ENCODE results near the gene SRRM3.

DNA sequence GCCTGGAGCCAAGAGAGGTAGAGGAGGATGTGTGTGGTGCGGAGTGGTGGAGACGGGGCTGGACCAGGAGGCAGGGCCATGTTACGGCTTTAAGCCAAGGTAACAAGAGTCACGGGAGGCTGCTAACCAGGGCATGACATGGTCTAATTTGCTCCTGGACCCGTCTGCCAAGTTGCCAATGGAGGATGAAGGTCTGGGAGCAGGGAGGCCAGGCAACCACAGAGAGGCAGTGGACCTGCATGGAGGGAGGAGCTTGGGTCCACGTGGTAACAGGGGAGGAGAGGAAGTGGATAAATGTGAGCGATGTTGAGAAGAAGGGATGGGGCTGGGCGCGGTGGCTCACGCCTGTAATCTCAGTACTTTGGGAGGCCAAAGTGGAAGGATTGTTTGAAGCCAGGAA, 31.0 kb downstream of the SRRM3 start:
- TF ChIP-seq, protein P1, sequence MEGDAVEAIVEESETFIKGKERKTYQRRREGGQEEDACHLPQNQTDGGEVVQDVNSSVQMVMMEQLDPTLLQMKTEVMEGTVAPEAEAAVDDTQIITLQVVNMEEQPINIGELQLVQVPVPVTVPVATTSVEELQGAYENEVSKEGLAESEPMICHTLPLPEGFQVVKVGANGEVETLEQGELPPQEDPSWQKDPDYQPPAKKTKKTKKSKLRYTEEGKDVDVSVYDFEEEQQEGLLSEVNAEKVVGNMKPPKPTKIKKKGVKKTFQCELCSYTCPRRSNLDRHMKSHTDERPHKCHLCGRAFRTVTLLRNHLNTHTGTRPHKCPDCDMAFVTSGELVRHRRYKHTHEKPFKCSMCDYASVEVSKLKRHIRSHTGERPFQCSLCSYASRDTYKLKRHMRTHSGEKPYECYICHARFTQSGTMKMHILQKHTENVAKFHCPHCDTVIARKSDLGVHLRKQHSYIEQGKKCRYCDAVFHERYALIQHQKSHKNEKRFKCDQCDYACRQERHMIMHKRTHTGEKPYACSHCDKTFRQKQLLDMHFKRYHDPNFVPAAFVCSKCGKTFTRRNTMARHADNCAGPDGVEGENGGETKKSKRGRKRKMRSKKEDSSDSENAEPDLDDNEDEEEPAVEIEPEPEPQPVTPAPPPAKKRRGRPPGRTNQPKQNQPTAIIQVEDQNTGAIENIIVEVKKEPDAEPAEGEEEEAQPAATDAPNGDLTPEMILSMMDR (optimal IDR thresholded peaks at IDR 0.05 in 1 of 3, IDR thresholded peaks at IDR 0.05 in 1 of 3, conservative IDR thresholded peaks at IDR 0.05 in 1 of 3; ENCODE audit: extremely low read depth in 1 of 3, insufficient read depth in 2 of 3, low read length in 3 of 3): no peak
- no peak for TF ChIP-seq EZH2 (IDR thresholded peaks at IDR 0.05; ENCODE audit: low read length)
